Measurements from ENCODE around the gene OS9. TPM values are rescaled to one million over a fixed set of nuclear protein-coding genes. Genes with fewer than 3 reads are reported as not detected.

OS9 gene
- total RNA-seq, 8 experiments from 2014 or later, result 94.0 to 297 (median 134) TPM

- peaks cover 24 to 25% of the 10 kb centered on the region in 2 donors for H3K4me1 ChIP-seq (replicated peaks in 1 of 2)
- in situ Hi-C loops (cut with MboI; ENCODE audit: low pct_unique_long_range_greater_than_20kb in 2 of 9, low sequenced_read_pairs in 9 of 9, unreplicated experiment in 9 of 9), result no loop called here
- WGBS, 10 experiments, result 0% methylated on average over 1 to 4 of the region's 76 CpGs; no CpG with 5 or more reads in 6 of the 10 experiments
- H3K27ac ChIP-seq, result peak overlapping the region; percentile 77 to 87
- peak in 5 of 8 experiments; percentile 0 to 3 (median 1) for ATAC-seq (replicated peaks in 6 of 8)
- peak overlapping the region; percentile 84 to 98 (median 89) for H3K4me3 ChIP-seq
Observed at GRCh38 chr12:57755454-57756372, 61.8 kb downstream of the OS9 start.

GRCh38 chr12:57756406-57757341 lies 62.7 kb downstream of the OS9 start:
- peaks cover 21% of the 10 kb centered on the region in 2 donors for H3K4me1 ChIP-seq (replicated peaks in 1 of 2)
- peak overlapping the region; percentile 84 to 98 (median 89) for H3K4me3 ChIP-seq
- ATAC-seq (replicated peaks in 6 of 8), result no peak
- in situ Hi-C loops (cut with MboI; ENCODE audit: low pct_unique_long_range_greater_than_20kb in 2 of 9, low sequenced_read_pairs in 9 of 9, unreplicated experiment in 9 of 9), result no loop called here
- 8 to 100% (median 45%) methylated on average over 2 to 13 of the region's 22 CpGs; no CpG with 5 or more reads in 1 of the 10 experiments for WGBS, 10 experiments
- no peak overlapping the region for H3K27ac ChIP-seq

GRCh38 chr12:57757771-57758170 lies 63.8 kb downstream of the OS9 start:
- no peak for ATAC-seq (replicated peaks in 6 of 8)
- 57 to 100% (median 94%) methylated on average over 1 to 4 of the region's 4 CpGs; no CpG with 5 or more reads in 3 of the 10 experiments for WGBS, 10 experiments
- H3K27ac ChIP-seq, result no peak overlapping the region
- H3K4me3 ChIP-seq, result no peak overlapping the region
- in situ Hi-C loops (cut with MboI; ENCODE audit: low pct_unique_long_range_greater_than_20kb in 2 of 9, low sequenced_read_pairs in 9 of 9, unreplicated experiment in 9 of 9), result no loop called here
- H3K4me1 ChIP-seq (replicated peaks in 1 of 2), result peaks cover 19% of the 10 kb centered on the region in 2 donors

GRCh38 chr12:57758552-57759359 lies 64.8 kb downstream of the OS9 start:
- Histone ChIP-seq H3K4me3 (no peak overlapping the region), H3K4me1 (replicated peaks in 1 of 2) (peaks cover 11 to 13% of the 10 kb centered on the region in 2 donors), H3K27ac (no peak overlapping the region)
- ATAC-seq (replicated peaks in 6 of 8), result no peak
- 59 to 100% (median 91%) methylated on average over 1 to 16 of the region's 25 CpGs; no CpG with 5 or more reads in 5 of the 10 experiments for WGBS, 10 experiments
- in situ Hi-C loops (cut with MboI; ENCODE audit: low pct_unique_long_range_greater_than_20kb in 2 of 9, low sequenced_read_pairs in 9 of 9, unreplicated experiment in 9 of 9), result no loop called here

GRCh38 chr12:57759360-57759980 lies 65.5 kb downstream of the OS9 start:
- peak in 1 of 8 experiments; percentile 9 for ATAC-seq (replicated peaks in 6 of 8)
- in situ Hi-C loops (cut with MboI; ENCODE audit: low pct_unique_long_range_greater_than_20kb in 2 of 9, low sequenced_read_pairs in 9 of 9, unreplicated experiment in 9 of 9), result no loop called here
- Histone ChIP-seq H3K4me3 (no peak overlapping the region), H3K27ac (no peak overlapping the region), H3K4me1 (replicated peaks in 1 of 2) (peaks cover 4 to 6% of the 10 kb centered on the region in 2 donors)
- 0 to 100% (median 33%) methylated on average over 1 to 3 of the region's 3 CpGs; no CpG with 5 or more reads in 1 of the 10 experiments for WGBS, 10 experiments

GRCh38 chr12:57760347-57760982 lies 66.5 kb downstream of the OS9 start:
- 60 to 100% (median 83%) methylated on average over 1 to 3 of the region's 3 CpGs; no CpG with 5 or more reads in 1 of the 10 experiments for WGBS, 10 experiments
- in situ Hi-C loops (cut with MboI; ENCODE audit: low pct_unique_long_range_greater_than_20kb in 2 of 9, low sequenced_read_pairs in 9 of 9, unreplicated experiment in 9 of 9), result no loop called here
- Histone ChIP-seq H3K4me3 (no peak overlapping the region), H3K27ac (no peak overlapping the region), H3K4me1 (replicated peaks in 1 of 2) (peaks cover 3 to 7% of the 10 kb centered on the region in 2 donors)
- no peak for ATAC-seq (replicated peaks in 6 of 8)

GRCh38 chr12:57761391-57761998 lies 67.6 kb downstream of the OS9 start:
- 40 to 100% (median 91%) methylated on average over 1 to 3 of the region's 4 CpGs; no CpG with 5 or more reads in 4 of the 10 experiments for WGBS, 10 experiments
- in situ Hi-C loops (cut with MboI; ENCODE audit: low pct_unique_long_range_greater_than_20kb in 2 of 9, low sequenced_read_pairs in 9 of 9, unreplicated experiment in 9 of 9), result no loop called here

GRCh38 chr12:57762463-57762862 lies 68.5 kb downstream of the OS9 start:
- Histone ChIP-seq H3K27ac (no peak overlapping the region), H3K4me1 (replicated peaks in 1 of 2) (peaks cover 6 to 14% of the 10 kb centered on the region in 2 donors), H3K4me3 (no peak overlapping the region)
- in situ Hi-C loops (cut with MboI; ENCODE audit: low pct_unique_long_range_greater_than_20kb in 2 of 9, low sequenced_read_pairs in 9 of 9, unreplicated experiment in 9 of 9), result no loop called here
- WGBS, 10 experiments, result 17 to 100% (median 76%) methylated on average over 1 to 2 of the region's 2 CpGs; no CpG with 5 or more reads in 1 of the 10 experiments
- ATAC-seq (replicated peaks in 6 of 8), result no peak

More at GRCh38 chr12:57761391-57761998, 67.6 kb downstream of the OS9 start:
- peaks cover 2 to 10% of the 10 kb centered on the region in 2 donors for H3K4me1 ChIP-seq (replicated peaks in 1 of 2)
- no peak overlapping the region for H3K4me3 ChIP-seq
- no peak for ATAC-seq (replicated peaks in 6 of 8)
- H3K27ac ChIP-seq, result no peak overlapping the region

- H3K27ac ChIP-seq, result no peak overlapping the region
- WGBS, 10 experiments, result 29 to 93% (median 76%) methylated on average over 1 to 5 of the region's 6 CpGs; no CpG with 5 or more reads in 2 of the 10 experiments
- peaks cover 6 to 14% of the 10 kb centered on the region in 2 donors for H3K4me1 ChIP-seq (replicated peaks in 1 of 2)
- no peak overlapping the region for H3K4me3 ChIP-seq
- in situ Hi-C loops (cut with MboI; ENCODE audit: low pct_unique_long_range_greater_than_20kb in 2 of 9, low sequenced_read_pairs in 9 of 9, unreplicated experiment in 9 of 9), result no loop called here
- ATAC-seq (replicated peaks in 6 of 8), result no peak
Observed at GRCh38 chr12:57763881-57764661, 70.1 kb downstream of the OS9 start.

GRCh38 chr12:57764662-57765002 lies 70.7 kb downstream of the OS9 start:
- Histone ChIP-seq H3K4me1 (replicated peaks in 1 of 2) (peaks cover 6 to 14% of the 10 kb centered on the region in 2 donors), H3K27ac (no peak overlapping the region), H3K4me3 (peak overlapping the region in 1 of 5 donors; percentile 30)
- WGBS, 10 experiments, result 20 to 57% (median 31%) methylated on average over 6 to 8 of the region's 17 CpGs; no CpG with 5 or more reads in 5 of the 10 experiments
- in situ Hi-C loops (cut with MboI; ENCODE audit: low pct_unique_long_range_greater_than_20kb in 2 of 9, low sequenced_read_pairs in 9 of 9, unreplicated experiment in 9 of 9), result no loop called here
- ATAC-seq (replicated peaks in 6 of 8), result peak in 3 of 8 experiments; percentile 3 to 20 (median 3)
